ENCODE data around the gene RPLP1.
"Not testable (repeated sequence)": the region's sequence is repeated elsewhere in the genome, so short reads cannot be mapped to it uniquely, and the experiment has no call there.

RPLP1 gene

DNA sequence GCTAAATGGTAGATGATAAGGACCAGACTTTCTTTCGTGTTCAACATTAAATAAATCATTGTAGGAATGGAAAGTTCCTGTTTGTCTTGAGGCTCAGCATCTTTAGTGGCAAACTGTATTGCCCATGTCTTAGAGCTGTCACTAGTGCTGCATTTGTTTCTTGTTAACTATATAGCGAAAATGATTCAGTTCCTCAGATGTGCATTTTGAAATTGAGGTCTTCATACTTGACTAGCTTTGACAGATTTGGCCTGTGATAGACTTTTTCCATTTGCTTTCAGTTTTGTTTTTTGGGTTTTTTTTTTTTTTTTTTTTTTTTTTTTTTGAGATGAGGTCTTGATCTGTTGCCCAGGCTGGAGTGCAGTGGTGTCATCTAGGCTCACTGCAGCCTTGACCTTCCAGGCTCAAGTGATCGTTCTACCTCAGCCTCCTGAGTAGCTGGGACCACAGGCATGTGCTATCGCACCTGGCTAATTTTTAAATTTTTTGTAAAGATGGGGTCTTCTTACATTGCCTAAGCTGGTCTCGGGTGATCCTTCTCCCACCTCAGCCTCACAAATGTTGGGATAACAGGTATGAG is 9.5 kb upstream of the RPLP1 start:
- no peak for DNase-seq

GRCh38 chr15:69444686-69445085 is 7.9 kb upstream of the RPLP1 start:
- no peak for DNase-seq

DNA sequence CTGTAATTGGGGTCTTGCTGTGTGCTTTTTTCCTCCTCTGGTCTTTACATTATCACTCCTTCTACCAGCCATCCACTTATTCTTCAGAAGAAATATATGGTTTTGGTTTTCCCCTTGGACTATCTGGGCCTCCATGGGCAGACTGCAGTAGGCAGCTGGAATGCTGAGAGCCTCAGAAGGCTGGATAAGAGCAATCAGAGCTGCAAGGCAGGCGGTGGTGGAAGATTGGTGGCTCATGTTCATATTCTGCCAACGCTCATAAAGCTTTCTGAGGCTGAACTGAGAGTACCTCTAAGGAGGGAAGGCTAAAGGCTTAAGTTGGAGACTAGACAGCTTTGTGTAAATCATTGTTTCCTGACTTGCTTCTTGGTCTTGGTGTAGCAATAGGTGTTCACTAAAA is 5.7 kb upstream of the RPLP1 start:
- DNase-seq = no peak

- not testable (repeated sequence) for DNase-seq
Observed at GRCh38 chr15:69450221-69450620, 2.4 kb upstream of the RPLP1 start.

DNA sequence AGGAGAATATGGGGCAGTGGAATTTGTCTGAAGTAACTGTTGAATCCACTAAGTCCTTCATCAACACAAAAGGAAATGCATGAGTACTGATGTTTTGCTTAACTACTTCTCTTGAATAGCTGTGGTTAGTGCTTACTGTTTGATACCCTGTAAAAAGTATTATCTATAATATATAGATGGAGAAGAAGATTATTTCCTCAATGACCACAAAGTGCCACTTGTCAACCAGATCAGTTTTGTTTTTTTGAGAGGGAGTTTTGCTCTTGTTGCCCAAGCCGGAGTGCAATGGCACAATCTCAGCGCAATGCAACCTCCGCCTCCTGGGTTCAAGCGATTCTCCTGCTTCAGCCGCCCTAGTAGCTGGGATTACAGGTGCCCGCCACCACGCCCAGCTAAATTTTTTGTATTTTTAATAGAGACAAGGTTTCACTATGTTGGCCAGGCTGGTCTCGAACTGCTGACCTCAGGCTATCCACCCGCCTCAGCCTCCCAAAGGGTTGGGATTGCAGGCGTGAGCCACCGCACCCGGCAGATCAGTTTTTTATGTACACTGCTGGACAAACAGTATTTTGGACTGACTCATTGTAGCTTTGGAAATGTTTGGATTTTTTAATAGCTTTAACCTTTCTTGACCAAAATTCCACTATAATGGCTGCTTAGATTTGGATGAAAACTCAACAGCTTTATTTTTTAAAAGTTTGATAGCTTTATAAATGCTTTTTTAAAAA is 1.5 kb upstream of the RPLP1 start:
- DNase-seq = no peak

DNA sequence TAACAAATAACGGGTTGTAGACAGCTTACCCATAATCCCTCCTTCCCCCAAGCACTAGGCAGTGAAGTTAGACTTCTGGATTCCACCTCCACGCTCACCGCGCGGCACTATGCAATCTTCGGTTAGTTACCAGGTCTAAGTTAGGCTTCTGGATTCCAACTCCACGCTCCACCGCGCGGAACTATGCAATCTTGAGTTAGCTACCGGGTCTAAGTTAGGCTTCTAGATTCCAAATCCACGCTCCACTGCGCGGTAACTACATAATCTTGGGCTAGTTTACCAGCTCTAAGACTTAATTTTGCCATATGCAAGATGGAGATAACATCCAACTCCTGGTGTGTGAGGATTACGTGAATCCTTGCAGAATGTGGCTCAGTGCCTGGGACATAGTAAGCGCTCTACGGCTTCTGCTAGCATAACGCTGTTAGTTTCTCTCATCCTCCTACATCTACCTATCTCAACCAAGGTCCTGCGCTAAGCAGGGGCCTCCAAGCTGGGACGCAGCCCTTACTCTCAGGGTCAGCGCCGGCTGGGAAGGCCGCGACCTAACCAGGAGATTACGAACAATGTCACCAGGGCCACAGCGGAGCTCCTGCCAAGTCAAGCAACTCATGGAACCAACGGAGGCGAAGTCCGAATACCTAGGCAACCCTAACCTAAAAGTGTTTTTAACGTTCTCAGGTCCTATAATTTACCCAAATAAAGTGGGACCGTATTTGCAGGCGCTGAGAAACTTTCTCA is 497 bp upstream of the RPLP1 start:
- DNase-seq = peak; percentile 32

GRCh38 chr15:69454953-69455352 is 2.3 kb downstream of the RPLP1 start:
- no peak for DNase-seq

GRCh38 chr15:69456208-69457166 is 3.9 kb downstream of the RPLP1 start:
- DNase-seq = no peak

DNA sequence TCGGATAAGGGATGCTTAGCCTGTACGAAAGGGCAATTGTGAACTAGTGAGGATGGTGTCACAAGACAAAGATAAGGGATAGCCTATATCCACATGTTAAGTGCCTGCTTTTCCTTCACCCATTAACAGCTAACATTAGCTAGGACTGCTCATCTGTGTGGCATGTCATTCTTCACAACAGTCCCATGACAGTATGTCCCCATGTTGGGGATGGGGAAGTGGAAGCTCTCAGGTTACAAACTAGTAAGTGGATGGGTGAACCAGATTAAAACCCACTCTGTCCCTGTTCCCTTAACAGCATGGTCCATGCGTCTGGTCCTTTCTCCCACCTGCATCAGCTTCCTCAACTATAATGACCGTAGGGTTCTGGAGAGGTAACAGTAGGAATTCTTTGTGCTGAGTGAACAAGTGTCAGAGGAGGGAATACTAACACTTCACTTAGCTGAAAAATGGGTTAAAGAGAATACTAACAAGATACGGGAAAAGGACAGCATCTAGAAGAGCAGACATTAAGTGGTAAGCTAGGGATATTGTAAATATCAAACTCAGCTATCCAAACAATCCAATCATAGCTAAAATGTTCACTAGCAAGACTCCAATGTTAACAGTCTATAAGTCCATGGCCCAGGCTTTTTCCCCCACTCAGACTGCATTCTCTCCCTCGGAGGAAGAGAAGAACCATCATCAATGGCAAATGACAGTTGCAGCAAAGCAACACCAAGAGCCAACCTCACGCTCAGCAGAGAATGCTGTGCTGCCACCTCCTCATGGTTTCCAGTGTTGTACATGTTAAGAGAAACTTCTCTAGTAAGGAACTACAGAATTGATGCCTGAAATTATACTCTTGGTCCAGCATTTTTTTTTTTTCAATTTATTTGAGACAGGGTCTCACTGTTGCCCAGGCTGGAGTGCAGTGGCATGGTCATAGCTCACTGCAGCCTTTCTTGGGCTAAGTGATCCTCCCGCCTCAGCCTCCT is 5.0 kb downstream of the RPLP1 start:
- no peak for DNase-seq

DNA sequence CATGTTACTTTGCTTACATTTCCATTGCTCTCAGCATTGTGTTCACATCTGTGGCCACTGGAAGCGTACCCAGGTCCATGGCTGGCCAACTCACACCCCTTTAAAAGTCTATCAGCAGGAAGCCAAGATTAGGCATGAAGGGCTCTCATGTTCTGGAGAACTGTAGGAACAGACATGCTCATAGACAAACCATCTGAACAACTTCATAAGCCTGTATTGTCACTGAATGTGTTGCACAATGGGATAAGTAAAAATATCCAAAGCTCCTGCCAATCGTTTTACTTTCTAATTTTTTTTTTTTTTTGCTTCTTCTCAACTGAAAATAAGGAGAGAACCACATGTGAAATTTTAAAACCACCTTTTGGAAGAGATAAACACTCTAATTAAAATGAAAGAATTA is 6.4 kb downstream of the RPLP1 start:
- no peak for DNase-seq

- DNase-seq = no peak
Observed at GRCh38 chr15:69460481-69460880, 7.9 kb downstream of the RPLP1 start.

- DNase-seq = no peak
Observed at GRCh38 chr15:69462030-69462492, 9.4 kb downstream of the RPLP1 start.

GRCh38 chr15:69462493-69463181 is 10.0 kb downstream of the RPLP1 start:
- peak; percentile 52 for DNase-seq

- DNase-seq = no peak
Observed at GRCh38 chr15:69463182-69463756, 10.7 kb downstream of the RPLP1 start.

GRCh38 chr15:69465253-69465652 is 12.6 kb downstream of the RPLP1 start:
- DNase-seq = no peak

- no peak for DNase-seq
Observed at GRCh38 chr15:69466733-69467132, 14.1 kb downstream of the RPLP1 start.

DNA sequence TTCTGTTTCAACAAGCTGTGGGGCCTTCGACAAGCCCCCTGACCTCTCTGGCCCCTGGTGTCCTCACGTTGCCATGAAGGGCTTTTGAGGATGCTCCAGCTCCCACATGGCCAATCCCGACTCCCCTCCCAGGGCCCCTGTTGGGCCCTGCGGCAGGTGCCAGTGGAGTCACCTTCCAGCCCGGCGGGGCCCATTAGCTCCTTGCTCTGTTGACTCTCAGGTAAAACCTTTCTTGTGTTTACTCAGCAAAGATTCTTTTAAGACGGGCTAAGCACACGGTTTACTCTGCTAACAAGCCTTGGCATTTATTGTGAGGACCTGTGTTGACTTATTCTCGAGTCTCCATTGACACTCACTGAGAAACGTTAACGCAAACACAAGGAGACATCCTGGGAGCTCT is 15.0 kb downstream of the RPLP1 start:
- DNase-seq = no peak

GRCh38 chr15:69468241-69469121 is 15.9 kb downstream of the RPLP1 start:
- DNase-seq = peak; percentile 86

DNA sequence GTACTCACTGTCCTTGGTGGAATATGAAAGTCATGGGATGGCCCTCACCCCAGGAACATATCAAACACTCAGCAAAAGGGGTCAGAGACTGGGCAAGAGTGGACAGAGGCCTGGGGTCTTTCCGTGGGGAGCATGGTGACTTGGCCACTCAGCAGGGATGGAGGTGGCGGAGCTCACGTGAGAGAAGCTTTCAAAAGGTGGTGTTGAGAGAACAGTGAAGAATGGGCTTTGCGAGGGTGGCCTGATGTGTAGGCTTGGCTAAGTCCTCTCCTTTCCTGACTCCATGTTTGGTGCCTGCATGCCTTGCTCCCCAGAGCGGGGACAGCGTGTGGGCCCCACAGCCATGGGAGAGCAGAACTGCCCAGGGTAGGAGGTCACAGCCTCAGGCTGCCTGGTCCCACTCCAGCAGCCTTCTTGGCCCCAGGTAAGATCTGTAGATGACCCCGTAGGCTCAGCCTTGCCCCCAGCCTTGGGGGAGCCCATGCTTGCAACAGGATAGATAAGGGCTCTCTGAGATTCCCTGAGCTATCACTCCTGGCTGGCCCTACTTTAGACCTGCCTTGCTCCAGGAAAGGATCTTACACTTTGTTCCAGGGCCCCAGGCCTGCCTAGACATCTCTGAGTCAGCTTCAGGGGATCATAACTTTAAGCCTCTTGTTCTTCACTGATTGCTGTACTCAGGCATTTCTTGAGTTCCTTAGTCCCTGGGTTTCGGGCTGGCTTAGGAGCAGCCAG is 17.0 kb downstream of the RPLP1 start:
- no peak for DNase-seq
